GM19468 (cell line): ENCODE data around the gene SPRING1.
"Not testable (repeated sequence)": the region's sequence is repeated elsewhere in the genome, so short reads cannot be mapped to it uniquely, and the experiment has no call there.

Experiments
- ATAC-seq: cut with Tn5 transposase; IDR thresholded peaks from one replicate; pipeline ENCODE4 v1.9.1; 2021; ENCODE audit warnings: mild to moderate bottlenecking, moderate library complexity, moderate number of reproducible peaks; ENCODE audit not compliant: unreplicated experiment; ENCODE audit errors: extremely low read depth

The SPRING1 gene

GRCh38 chr12:116737774-116738657 is at the start of gene SPRING1, which contains the start of gene RNFT2:
TSS of gene SPRING1 (minus strand) at chr12:116738069. CDS start at chr12:116737900, 169 bp downstream.
TSS of gene RNFT2 (plus strand) at chr12:116738315. CDS start at chr12:116740498, 2,183 bp downstream.
- peak; percentile 96 for ATAC-seq

- no peak for ATAC-seq
These were observed 46.4 kb upstream of the SPRING1 start for GRCh38 chr12:116784238-116784612.

DNA sequence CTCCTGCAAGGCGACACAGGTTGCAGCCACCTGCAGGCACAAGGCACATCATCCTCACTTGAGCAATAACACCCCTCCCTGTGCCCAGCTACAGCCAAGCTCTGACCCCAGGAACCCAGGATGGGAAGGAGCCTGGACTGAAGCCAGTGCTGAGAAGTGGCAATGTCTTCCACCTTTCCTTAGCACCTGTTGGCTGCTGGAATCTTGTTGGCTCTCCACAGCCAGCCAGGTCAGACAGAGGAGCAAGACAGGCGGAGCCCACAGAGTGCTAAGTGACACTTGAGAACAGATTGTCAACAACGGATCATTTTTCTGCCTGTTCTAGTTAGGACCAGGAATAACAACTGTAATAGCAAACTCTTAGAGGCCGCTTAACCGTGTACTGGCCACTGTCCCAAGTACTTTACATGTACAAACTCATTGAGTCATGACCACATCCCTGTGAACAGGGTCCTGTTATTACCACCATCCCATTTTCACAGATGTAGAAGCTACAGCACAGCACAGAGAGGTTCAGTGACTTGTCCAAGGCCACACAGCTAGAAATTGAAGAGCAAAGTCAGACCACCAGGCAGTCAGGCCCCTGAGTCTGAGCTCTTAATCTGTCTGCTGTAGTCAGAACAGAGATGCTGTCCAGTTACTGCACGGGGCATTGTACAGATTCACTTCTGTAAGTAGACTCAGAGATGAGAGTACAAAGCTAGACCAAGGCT is 45.8 kb upstream of the SPRING1 start:
- ATAC-seq = no peak

- ATAC-seq = no peak
These were observed 43.1 kb upstream of the SPRING1 start for GRCh38 chr12:116780942-116781341.

DNA sequence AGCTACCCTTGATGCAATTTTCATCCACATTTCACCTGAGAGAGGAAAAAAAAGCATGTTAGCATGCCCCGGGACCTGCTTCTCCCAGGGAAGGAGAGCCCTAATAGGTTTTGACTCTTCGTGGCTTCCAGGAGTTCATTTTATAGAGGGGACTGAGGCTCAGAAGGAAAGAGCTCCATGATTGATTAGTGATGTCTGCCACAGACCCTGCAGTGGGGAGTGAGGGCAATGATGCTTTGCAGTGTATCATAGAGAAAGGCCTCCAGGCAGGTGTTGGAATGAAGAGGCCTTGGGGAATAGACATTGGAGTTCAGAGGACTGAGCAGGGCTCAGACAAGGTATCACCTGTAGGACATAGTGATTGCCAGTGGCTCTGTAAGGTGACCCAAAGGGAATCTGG is 41.7 kb upstream of the SPRING1 start:
- ATAC-seq = no peak

GRCh38 chr12:116777245-116777644 is 39.4 kb upstream of the SPRING1 start:
- ATAC-seq = no peak

DNA sequence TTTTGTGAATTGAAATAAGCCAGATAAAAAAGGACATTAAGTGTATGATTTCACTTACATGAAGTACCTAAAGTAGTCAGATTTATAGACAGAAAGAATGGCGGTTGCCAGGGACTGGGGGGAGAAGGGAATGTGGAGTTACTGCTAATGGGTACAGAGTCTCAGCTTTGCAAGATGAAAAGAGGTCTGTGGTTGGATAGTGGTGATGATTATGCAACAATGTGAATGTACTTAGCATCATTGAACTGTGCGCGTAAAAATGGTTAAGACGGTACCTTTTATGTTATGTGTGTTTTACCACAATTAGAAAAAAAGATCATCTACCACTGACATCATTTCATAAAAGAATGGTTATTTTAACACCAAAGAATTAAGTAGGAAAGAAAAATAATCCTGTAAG is 36.2 kb upstream of the SPRING1 start:
- ATAC-seq = no peak

DNA sequence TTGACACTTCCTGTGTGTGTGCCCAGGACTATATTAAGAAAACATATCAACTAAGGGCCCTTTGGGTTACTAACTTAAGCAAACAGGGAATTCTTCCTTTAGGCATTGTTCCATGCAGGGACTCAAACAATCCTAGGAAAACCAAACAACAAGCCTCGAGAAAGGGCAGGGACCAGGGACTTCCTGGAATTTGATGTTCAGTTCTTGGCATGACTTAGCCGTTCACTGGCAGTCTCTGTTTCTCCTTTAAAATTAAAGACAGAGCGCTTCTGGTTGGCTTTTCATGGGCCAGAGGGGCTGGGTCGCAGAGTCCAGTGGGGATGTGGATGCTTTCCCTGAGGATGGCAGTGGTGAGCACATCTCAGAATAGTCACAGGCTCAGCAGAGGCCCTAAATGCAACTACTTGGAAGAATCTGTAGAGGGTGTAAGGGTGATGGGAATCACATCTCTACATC is 35.4 kb upstream of the SPRING1 start:
- ATAC-seq = no peak

DNA sequence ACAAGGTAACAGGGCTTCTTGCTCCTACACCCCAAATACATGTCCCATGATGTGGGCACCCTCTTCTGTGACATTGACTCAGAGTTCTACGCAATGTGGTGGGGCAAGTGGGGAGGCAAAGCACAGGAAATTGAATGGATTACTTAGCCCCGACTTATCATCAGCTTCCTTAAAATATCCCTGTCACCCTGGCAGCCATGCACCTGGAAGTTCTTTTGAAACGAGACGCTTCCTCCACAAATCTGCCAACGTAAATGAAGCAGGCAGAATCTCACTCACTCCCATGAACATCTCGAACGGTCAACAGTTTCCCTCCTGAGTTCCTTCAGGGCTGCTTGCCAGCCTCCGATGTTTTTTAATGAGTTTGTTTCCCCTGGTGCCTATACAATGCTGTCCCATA is 33.8 kb upstream of the SPRING1 start:
- no peak for ATAC-seq

DNA sequence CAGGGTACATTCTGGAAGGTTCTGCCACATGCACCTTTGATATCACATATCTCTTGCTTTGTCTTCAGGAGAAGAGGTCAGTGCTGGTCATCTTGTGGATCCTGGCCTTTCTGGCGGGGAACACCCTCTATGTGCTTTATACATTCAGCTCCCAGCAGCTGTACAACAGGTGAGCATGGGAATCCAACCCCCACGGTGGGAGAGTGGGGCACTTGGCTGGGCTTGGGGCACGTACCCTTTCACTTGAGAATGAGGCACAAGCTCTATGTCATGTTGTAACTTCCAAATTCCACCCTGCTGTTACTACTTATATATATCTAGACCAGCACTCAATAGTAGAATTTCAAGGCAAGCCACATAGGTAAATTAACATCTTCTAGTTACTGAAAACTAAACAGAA is 28.9 kb upstream of the SPRING1 start:
- ATAC-seq = no peak

- no peak for ATAC-seq
These were observed 28.4 kb upstream of the SPRING1 start for GRCh38 chr12:116766285-116766684.

DNA sequence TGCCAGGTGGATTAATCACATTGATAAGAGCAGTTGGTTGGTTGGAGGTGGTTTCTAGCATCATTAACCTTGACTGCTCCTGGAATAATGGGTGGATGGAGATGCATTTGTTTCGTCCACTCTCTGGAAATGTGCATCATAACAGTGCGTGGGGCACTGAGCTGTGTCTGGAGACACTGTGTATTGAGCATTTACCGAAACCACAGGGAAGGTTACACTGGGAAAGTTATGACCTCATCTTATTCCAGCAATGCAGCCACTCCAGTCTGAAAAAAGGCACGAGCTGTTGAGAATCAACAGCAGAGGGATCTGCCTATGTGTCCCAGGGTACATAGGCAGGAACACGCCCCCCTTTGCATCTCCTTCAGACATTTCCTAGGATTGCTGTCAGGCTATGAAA is 27.4 kb upstream of the SPRING1 start:
- ATAC-seq = no peak

GRCh38 chr12:116761499-116761898 is 23.6 kb upstream of the SPRING1 start:
- no peak for ATAC-seq

DNA sequence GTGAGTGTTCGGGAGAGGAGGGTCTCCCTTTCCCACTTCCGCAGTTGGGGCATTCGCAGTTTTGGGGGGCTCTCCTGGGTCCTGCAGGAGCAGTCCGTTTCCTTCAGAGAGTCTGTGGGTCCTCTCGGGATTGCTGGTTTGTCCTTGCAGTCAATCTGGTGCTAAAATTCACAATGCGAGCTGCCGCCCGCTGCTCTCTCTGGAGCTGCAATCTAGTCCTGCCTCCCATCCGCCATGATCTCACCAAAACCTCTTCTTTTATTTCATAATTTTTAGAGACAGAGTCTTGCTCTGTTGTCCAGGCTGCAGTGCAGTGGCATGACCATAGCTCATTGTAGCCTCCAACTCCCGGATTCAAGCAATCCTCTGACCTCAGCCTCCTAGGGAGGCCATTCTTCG is 22.8 kb upstream of the SPRING1 start:
- ATAC-seq = no peak

DNA sequence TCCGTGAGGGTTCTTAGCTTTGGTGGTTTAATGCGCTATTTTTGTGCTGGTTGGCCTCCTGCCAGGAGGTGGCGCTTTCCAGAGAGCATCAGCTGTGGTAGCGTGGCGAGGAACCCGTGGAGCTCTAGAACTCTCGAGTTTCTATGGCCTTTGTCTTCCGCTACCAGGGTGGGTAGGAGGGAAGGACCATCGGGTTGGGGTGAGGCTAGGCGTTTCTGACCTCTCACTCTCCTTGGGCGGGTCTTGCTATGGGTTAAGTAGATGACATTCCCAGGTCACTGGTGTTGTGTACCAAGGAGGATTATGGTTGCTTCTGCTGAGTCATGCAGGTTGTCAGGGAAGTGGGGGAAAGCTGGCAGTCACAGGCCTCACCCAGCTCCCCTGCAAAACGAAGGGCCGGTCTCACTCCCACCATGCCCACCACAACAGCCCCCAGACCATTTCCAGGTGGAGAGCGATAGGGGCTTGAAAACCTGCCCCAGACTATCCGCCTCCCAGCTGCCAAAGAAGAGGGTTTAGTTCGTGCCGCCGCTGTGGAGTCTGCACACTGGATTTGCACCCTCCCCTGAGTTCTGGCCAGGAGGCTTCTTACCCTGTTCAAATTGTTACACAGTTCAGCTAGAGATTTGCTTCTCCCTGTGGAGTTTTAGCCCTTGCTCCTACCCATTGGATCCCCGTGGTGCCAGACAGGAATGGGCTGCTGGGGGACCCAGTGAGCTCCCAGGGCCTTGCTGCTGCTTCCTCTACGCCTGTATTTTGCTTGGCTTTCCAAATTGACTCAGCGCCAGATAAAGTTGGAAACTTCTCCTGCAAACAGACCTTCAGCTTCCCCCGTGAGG is 22.1 kb upstream of the SPRING1 start:
- ATAC-seq = no peak

GRCh38 chr12:116754783-116755182 is 16.9 kb upstream of the SPRING1 start:
- ATAC-seq = not testable (repeated sequence)

- ATAC-seq = not testable (repeated sequence)
These were observed 16.2 kb upstream of the SPRING1 start for GRCh38 chr12:116754097-116754496.

GRCh38 chr12:116750298-116750697 is 12.4 kb upstream of the SPRING1 start:
- no peak for ATAC-seq

- no peak for ATAC-seq
These were observed 12.0 kb upstream of the SPRING1 start for GRCh38 chr12:116749884-116750283.

- ATAC-seq = no peak
These were observed 7.7 kb upstream of the SPRING1 start for GRCh38 chr12:116745554-116745953.
